T-helper 2 cell treated with Interferon-gamma antibody and Interleukin-4, amounts not matched to agents 5 μg/mL and 100 μg/mL, for 36 hours (primary cell): Measurements from ENCODE around the gene HDAC2.

Source experiments
- DNase-seq: peaks from one replicate; pipeline ENCODE4 v3.0.0; 2021; ENCODE audit warnings: low spot score
- H3K27ac Mint-ChIP-seq: one replicate; pipeline ENCODE4 v1.8.0; 2021; ENCODE audit warnings: mild to moderate bottlenecking, mixed read lengths
- H3K27me3 Mint-ChIP-seq: one replicate; pipeline ENCODE4 v1.8.0; 2021; ENCODE audit warnings: low read depth, mixed read lengths
- H3K36me3 Mint-ChIP-seq: one replicate; pipeline ENCODE4 v1.8.0; 2021; ENCODE audit warnings: low read depth, mixed read lengths
- H3K4me1 Mint-ChIP-seq: one replicate; pipeline ENCODE4 v1.8.0; 2021; ENCODE audit warnings: low read depth, mixed read lengths
- H3K4me3 Mint-ChIP-seq: one replicate; pipeline ENCODE4 v1.8.0; 2022; ENCODE audit warnings: mild to moderate bottlenecking, moderate library complexity, mixed read lengths
- H3K9me3 Mint-ChIP-seq: one replicate; pipeline ENCODE4 v1.8.0; 2021; ENCODE audit warnings: mixed read lengths

The HDAC2 gene

GRCh38 chr6:113884011-113884410 is 86.9 kb downstream of the HDAC2 start:
- Mint-ChIP-seq H3K4me1 (no peaks in the 10 kb centered on the region), H3K36me3 (no peaks in the 10 kb centered on the region), H3K27me3 (peaks cover 8% of the 10 kb centered on the region), H3K4me3 (no peak overlapping the region), H3K9me3 (no peaks in the 10 kb centered on the region), H3K27ac (no peak overlapping the region)
- DNase-seq, result no peak
